Left lung (tissue), 10 donors: ENCODE measurements around the gene ALOX12B. TPM values are rescaled to one million over a fixed set of nuclear protein-coding genes. Genes with fewer than 3 reads are reported as not detected.

ENCODE experiments used
- ATAC-seq: fragments of 200-7000 bp; cut with Tn5 transposase; one replicate; pipeline ENCODE4 v1.9.1; 2020; ENCODE audit warnings: moderate library complexity
- DNase-seq, 4 donors: peaks; one replicate each; pipeline ENCODE4 v3.0.0-alpha.2; 2013 to 2020
- H3K27ac ChIP-seq, 2 donors: fragments of 200-600 bp; sonication (generic) in 1 of 2; one replicate each; pipeline versions ENCODE4 v1.5.0 to v1.8.0; 2020 to 2021
- H3K27me3 ChIP-seq, 2 donors: fragments of 200-600 bp; sonication (generic) in 1 of 2; one replicate each; pipeline versions ENCODE4 v1.5.0 to v1.8.0; 2020 to 2021
- H3K36me3 ChIP-seq, 2 donors: fragments of 200-600 bp; sonication (generic) in 1 of 2; one replicate each; pipeline versions ENCODE4 v1.5.0 to v1.8.0; 2020 to 2021
- H3K4me1 ChIP-seq, 2 donors: fragments of 200-600 bp; one replicate each; pipeline ENCODE4 v1.8.0; 2021
- H3K4me3 ChIP-seq, 2 donors: fragments of 200-600 bp; sonication (generic) in 1 of 2; one replicate each; pipeline versions ENCODE4 v1.5.0 to v1.8.0; 2020 to 2021; ENCODE audit warnings: mild to moderate bottlenecking in 1 of 2
- H3K9me3 ChIP-seq, 2 donors: fragments of 200-600 bp; sonication (generic) in 1 of 2; one replicate each; pipeline versions ENCODE4 v1.5.0 to v1.8.0; 2020 to 2021
- intact Hi-C, 2 donors: fragments of 100-400 bp; cut with DNase I; formaldehyde crosslinking; loops; one replicate each; pipeline versions ENCODE4 v1.11.2 to v1.14.2; 2022
- polyA plus RNA-seq, 6 donors: library from polyadenylated mRNA; unstranded; fragments of 120-200 nt; gene quantifications; one replicate each; pipeline ENCODE4 v1.2.1, GENCODE V29; 2013; ENCODE audit not compliant: insufficient read length in 6 of 6
- total RNA-seq, 2 donors: library from RNA; stranded (reverse); fragmentation: NEBNext Ultra II Directional; extraction: Animal tissue kit (Norgen Biotek cat#: 25700); gene quantifications; one replicate each; pipeline ENCODE4 v1.2.1, GENCODE V29; 2021
- TF ChIP-seq, protein P1 (sequence below), 2 donors: fragments of 200-600 bp; sonication (generic) in 1 of 2; IDR thresholded peaks; one replicate each; pipeline versions ENCODE4 v1.5.0 to v1.8.0; 2021; ENCODE audit warnings: antibody characterized with exemption in 2 of 2
- donor health status: DM: no; HTN: yes; CAD: no.
- donor health status: DM: no; HTN: no; CAD: no.

ALOX12B gene
- total and polyA plus RNA-seq, 8 donors = 0.20 to 0.32 (median 0.31) TPM; not detected in 3

DNA sequence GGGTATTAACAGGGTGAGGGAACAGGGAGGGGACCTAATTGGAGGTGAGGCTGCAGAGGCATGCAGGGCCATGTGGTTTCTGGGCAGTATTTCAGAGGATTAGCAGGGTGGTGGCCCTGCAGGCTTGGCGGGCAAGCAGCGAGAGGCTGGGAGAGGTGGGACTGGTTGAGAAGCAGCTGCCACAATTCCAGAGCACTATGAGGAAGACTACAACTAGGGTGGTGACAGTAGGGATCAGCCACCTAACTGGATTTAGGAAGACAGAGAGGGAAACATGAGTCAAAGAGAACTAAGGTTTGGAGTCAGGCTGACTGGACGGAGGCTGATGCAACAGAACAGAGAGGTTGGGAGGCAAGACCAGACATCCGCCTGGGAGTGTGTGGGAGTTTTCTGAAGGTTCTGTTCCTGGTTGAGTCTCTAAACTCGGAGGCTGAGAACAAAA lies 18.5 kb upstream of the ALOX12B start:
- intact Hi-C loops = no loop called here
- TF ChIP-seq, protein P1, sequence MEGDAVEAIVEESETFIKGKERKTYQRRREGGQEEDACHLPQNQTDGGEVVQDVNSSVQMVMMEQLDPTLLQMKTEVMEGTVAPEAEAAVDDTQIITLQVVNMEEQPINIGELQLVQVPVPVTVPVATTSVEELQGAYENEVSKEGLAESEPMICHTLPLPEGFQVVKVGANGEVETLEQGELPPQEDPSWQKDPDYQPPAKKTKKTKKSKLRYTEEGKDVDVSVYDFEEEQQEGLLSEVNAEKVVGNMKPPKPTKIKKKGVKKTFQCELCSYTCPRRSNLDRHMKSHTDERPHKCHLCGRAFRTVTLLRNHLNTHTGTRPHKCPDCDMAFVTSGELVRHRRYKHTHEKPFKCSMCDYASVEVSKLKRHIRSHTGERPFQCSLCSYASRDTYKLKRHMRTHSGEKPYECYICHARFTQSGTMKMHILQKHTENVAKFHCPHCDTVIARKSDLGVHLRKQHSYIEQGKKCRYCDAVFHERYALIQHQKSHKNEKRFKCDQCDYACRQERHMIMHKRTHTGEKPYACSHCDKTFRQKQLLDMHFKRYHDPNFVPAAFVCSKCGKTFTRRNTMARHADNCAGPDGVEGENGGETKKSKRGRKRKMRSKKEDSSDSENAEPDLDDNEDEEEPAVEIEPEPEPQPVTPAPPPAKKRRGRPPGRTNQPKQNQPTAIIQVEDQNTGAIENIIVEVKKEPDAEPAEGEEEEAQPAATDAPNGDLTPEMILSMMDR (IDR thresholded peaks at IDR 0.05) = no peak

DNA sequence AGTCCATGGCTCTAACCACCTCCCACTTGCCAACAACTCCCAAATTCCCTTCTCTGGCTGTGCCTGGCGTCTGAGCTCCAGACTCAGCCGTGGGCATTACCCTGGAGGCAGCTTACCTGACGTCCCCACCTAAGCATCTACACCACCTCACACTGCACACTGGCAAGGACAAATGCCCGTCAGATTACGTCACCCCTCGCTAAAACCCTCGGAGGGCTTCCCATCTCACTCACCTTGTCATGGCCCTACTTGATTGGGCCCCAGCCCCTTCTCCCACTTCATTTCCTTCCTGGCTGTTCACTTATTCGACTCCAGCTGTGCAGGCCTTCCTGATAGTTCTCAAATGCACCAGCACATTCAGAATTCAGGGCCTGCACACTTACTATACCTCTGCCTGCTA lies 17.4 kb upstream of the ALOX12B start:
- TF ChIP-seq, protein P1 (IDR thresholded peaks at IDR 0.05) = no peak
- Histone ChIP-seq H3K27me3 (peaks cover 2 to 19% of the 10 kb centered on the region in 2 donors), H3K27ac (no peak overlapping the region), H3K9me3 (no peaks in the 10 kb centered on the region), H3K36me3 (no peaks in the 10 kb centered on the region), H3K4me1 (peaks cover 3% of the 10 kb centered on the region in 2 donors), H3K4me3 (no peak overlapping the region)
- ATAC-seq (no peak), DNase-seq (no peak)
- intact Hi-C loops = no loop called here

More for the DNA sequence above, 18.5 kb upstream of the ALOX12B start:
- Histone ChIP-seq H3K9me3 (no peaks in the 10 kb centered on the region), H3K27me3 (peaks cover 6 to 30% of the 10 kb centered on the region in 2 donors), H3K27ac (no peak overlapping the region), H3K36me3 (no peaks in the 10 kb centered on the region), H3K4me3 (no peak overlapping the region), H3K4me1 (peaks cover 5 to 10% of the 10 kb centered on the region in 2 donors)
- DNase-seq (no peak), ATAC-seq (no peak)

DNA sequence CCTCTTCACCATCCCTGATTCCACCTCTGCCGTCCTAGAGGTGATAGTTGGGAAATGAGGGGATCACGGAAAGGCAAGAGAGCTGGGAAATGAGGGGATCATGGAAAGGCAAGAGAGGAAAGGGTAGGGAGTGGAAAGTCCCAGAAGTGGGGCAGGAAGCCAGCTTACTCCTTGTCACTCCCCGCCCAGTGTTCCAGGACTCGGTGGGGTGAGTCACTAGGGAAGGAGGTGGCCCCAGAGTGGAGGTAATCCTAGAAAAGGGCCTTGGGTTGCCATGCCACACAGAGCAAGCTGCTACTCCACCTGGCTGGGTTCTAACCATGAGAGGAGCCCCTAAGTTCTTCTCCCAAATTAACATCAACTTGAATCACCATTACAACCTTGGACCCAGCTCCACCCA lies 16.0 kb upstream of the ALOX12B start:
- peak; percentile 91 for ATAC-seq
- no peak overlapping the region for H3K4me3 ChIP-seq
- peaks cover 0 to 6% of the 10 kb centered on the region in 2 donors for H3K27me3 ChIP-seq
- no peaks in the 10 kb centered on the region for H3K36me3 ChIP-seq
- no peak overlapping the region for H3K27ac ChIP-seq
- no peaks in the 10 kb centered on the region for H3K9me3 ChIP-seq
- peak in 1 of 4 donors; percentile 55 for DNase-seq
- no peaks in the 10 kb centered on the region for H3K4me1 ChIP-seq
- intact Hi-C loops = no loop called here
- TF ChIP-seq, protein P1 (IDR thresholded peaks at IDR 0.05) = no peak

DNA sequence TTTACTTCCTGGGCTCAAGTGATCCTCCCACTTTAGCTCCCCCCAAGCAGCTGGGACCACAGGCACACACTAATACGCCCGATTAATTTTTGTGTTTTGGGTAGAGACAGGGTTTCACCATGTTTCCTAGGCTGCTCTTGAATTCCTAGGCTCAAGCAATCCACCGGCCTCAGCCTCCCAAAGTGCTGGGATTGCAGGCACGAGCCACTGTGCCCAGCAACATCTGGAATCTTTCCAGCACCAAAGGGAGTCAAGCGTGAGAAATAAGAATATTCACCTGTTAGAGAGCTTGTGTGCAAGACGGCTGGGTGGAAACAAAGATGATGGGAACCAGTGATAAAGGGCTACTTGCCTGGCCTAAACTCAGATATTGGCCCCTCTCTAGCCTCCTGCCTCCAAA lies 14.2 kb upstream of the ALOX12B start:
- Histone ChIP-seq H3K4me1 (no peaks in the 10 kb centered on the region), H3K36me3 (no peaks in the 10 kb centered on the region), H3K27me3 (no peaks in the 10 kb centered on the region), H3K4me3 (no peak overlapping the region), H3K9me3 (no peaks in the 10 kb centered on the region), H3K27ac (no peak overlapping the region)
- DNase-seq (no peak), ATAC-seq (no peak)
- intact Hi-C loops = no loop called here
- TF ChIP-seq, protein P1 (IDR thresholded peaks at IDR 0.05) = no peak

DNA sequence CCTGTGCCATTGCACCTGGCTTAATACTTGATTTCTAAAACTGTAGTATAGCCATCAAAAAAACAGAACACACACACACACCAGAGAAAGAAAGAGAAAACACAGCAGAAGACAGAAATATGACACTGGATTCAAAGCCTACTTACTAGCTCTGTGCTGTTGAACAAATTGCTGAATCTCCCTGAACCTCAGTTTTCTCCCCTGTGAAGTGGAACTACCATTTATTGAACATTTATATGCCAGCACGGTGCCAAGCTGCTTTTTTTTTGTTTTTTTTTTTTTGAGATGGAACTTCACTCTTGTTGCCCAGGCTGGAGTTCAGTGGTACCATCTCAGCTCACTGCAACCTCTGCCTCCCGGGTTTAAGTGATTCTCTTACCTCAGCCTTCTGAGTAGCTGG lies 13.2 kb upstream of the ALOX12B start:
- H3K9me3 ChIP-seq = no peaks in the 10 kb centered on the region
- H3K36me3 ChIP-seq = no peaks in the 10 kb centered on the region
- TF ChIP-seq, protein P1 (IDR thresholded peaks at IDR 0.05) = no peak
- DNase-seq (no peak), ATAC-seq (no peak)
- no peak overlapping the region for H3K4me3 ChIP-seq
- no peak overlapping the region for H3K27ac ChIP-seq
- intact Hi-C loops = no loop called here
- peaks cover 0 to 10% of the 10 kb centered on the region in 2 donors for H3K27me3 ChIP-seq
- H3K4me1 ChIP-seq = no peaks in the 10 kb centered on the region
